ENCODE results near the gene GET3. TPM values are rescaled to one million over a fixed set of nuclear protein-coding genes. Genes with fewer than 3 reads are reported as not detected.

The GET3 gene
- total and polyA plus RNA-seq, 2 of the 13 experiments (the other 11 are each of a cell fraction or from before 2014, with no cell fraction given), result 57.7 to 59.4 TPM

GRCh38 chr19:12791345-12792050, 54.2 kb downstream of the GET3 start, which contains the start of gene JUNB (continued):
- TF ChIP-seq ZBTB40 (IDR thresholded peaks at IDR 0.05) (no peak), ZBTB40 (CRISPR knock-in tag; IDR thresholded peaks at IDR 0.05) (peak; percentile 59), RBFOX2 (IDR thresholded peaks at IDR 0.05; ENCODE audit: low read depth, low read length) (peak; percentile 100), ZSCAN22 (CRISPR knock-in tag; IDR thresholded peaks at IDR 0.05) (no peak), PLRG1 (conservative IDR thresholded peaks at IDR 0.05) (no peak), MAX (IDR thresholded peaks at IDR 0.05) (peak; percentile 16; the same call in 1 of the 2 replicates), SOX13 (IDR thresholded peaks at IDR 0.05) (no peak), SOX13 (CRISPR knock-in tag; conservative IDR thresholded peaks at IDR 0.05 in 1 of 2, IDR thresholded peaks at IDR 0.05 in 1 of 2) (peak in 1 of 2 experiments; percentile 67; a peak in 2 of 4 replicates), ZNF253 (CRISPR knock-in tag; IDR thresholded peaks at IDR 0.05; ENCODE audit: borderline replicate concordance) (no peak), ZNF441 (CRISPR knock-in tag; IDR thresholded peaks at IDR 0.05; ENCODE audit: borderline replicate concordance) (no peak), ZNF547 (CRISPR knock-in tag; IDR thresholded peaks at IDR 0.05) (0 out of 2 replicates have a peak, but pooled peaks have one; percentile 66), ZNF33B (CRISPR knock-in tag; IDR thresholded peaks at IDR 0.05) (no peak), CBX5 (CRISPR knock-in tag; IDR thresholded peaks at IDR 0.05; ENCODE audit: borderline replicate concordance) (peak; percentile 88; the same call in 1 of the 2 replicates), NFATC3 (CRISPR knock-in tag; IDR thresholded peaks at IDR 0.05) (no peak)
- TF ChIP-seq, protein P1, sequence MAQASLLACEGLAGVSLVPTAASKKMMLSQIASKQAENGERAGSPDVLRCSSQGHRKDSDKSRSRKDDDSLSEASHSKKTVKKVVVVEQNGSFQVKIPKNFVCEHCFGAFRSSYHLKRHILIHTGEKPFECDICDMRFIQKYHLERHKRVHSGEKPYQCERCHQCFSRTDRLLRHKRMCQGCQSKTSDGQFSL (CRISPR knock-in tag; IDR thresholded peaks at IDR 0.05), result no peak
- TF ChIP-seq, protein P2, sequence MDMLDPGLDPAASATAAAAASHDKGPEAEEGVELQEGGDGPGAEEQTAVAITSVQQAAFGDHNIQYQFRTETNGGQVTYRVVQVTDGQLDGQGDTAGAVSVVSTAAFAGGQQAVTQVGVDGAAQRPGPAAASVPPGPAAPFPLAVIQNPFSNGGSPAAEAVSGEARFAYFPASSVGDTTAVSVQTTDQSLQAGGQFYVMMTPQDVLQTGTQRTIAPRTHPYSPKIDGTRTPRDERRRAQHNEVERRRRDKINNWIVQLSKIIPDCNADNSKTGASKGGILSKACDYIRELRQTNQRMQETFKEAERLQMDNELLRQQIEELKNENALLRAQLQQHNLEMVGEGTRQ (IDR thresholded peaks at IDR 0.05; ENCODE audit: low read depth, low read length), result no peak
- TF ChIP-seq, protein P2 (CRISPR knock-in tag; IDR thresholded peaks at IDR 0.05; ENCODE audit: borderline replicate concordance), result no peak; the same call in 1 of the 2 replicates

All from HepG2 (cell line).